ENCODE measurements around the gene AEBP1.

Gene AEBP1

DNA sequence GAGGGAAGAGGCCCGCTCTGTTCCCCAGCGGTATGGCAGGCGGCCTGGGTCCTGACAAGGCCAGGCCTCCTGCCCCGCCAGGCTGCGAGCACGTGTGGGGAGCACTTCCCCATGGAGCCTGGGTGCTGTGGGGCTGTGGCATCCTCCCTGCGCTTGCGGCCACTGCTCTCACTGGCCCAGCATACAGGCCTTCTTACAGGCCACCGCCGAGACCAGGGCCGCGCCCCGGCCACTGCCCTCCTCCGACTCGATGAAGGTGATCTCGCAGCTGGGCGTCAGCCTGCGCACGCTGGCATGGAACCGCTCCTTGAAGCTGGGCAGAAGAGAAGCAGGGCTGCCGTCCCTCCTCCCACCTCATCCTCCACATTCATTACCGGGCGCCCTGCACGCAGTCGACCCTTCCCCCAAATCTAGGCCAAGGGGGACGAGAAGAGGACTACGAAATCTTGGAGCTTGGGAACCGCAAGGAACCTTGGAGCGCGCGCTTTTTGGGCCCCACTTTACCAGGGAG is 40.9 kb downstream of the AEBP1 start:
- no peak for DNase-seq

DNA sequence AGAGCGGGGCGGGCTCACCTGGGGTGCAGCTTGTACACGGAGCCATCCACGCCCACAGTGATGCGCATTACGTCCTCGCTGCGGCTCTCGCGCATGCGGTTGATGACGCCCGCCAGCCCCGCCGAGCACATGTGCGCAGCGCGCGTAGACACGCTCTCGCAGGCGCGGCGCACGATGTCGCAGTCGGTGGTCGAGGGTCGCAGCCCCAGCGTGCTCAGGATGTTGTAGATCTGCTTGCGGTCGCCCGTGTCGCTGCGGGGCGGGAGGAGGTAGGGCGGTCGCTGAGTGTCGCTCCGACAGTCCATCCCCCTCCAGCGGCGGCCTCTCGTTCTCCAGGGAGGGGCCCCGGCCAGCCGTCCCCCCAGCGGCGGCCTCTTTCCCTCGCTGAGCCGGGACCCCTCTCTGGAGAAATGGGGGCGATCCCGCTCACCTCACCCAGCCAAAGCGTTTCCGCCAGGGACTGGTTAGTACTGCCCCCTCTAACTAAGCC is 41.4 kb downstream of the AEBP1 start:
- DNase-seq = no peak

DNA sequence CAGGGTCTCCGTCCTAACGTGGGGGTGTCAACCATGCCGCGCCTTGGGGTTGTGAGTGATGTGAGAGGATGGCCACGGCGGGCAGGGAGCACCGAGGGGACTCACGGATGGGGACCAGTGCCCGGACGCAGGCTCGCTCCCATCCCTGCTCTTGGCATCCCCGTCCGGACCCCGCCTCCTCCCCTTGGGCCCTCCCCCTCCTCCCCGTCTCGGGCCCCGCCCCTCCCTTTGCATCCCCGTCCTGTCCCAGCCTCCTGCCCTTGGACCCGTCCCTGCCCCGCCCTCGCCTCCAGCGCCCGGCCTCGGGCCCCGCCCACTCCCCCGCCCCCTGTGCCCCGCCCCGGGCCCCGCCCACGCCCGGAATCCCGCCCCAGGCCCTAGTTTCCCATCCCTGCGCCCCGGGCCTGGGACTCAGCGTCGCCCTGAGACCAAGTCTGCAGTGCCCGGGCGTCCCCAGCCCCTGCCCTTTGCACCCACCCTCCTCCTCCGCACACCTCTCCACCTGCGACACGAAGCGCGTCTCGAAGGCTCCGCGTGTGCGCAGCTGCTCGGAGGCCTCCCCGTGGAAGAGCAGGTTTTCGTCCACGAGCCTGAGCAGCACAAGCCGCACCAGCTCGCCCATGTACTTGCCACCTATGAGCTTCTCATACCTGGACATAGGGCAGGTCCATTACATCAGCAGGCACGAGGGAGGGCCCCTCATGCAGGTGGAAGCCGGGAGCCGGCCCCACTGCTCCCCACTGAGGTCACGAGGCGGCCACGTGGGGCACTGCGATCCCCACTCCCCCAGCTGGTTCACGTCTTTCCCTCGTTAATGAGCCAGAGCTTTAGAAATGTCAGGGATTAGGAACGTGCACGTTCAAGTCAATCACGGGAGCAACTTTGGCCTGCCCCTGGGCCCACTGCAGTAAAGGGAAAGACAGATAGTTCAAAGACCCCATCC is 42.1 kb downstream of the AEBP1 start:
- DNase-seq = no peak

DNA sequence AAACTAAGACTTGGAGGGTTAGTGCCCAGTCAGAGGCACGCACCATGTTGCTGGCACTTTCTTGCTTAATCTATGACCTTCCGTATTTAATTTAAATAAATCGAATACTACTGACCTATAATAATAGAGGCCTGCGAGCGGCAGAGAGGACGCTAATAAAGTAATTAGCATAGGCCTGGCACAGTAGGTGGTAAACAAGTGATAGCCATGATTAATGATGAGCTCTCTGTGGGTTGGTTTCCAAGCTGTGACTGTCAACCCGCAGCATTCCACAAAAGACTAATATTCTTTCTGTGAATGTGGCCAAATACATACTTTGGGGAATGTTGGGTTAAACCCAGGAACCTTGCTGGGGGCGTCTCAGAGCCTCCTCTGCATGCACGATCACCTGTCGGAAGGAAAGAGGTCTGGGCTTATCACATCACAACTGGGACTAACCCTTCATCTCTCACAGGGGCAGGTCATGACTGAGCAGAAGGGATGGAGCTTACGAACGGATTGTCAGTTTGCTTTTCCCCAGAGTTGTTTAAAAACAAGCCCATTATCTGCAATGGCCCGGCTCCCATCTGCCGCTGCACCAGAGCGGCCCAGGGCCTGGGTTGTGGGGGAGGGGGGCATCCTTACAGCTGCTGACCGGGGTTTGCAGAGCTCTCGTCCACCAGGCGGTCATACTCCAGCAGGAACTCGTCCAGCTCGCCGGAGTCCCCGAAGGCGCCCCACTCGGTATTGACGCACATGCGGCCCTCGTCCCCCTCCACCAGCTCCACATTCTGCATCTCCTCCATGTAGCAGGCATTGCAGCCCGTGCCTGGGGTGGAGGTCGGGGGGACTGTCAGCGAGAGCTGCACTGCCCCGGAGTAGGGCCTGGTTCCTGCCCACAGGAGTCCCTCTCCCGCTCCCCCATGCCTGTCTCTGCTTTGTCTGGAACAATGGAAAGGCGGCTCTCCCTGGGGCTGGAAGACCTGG is 43.2 kb downstream of the AEBP1 start:
- no peak for DNase-seq

DNA sequence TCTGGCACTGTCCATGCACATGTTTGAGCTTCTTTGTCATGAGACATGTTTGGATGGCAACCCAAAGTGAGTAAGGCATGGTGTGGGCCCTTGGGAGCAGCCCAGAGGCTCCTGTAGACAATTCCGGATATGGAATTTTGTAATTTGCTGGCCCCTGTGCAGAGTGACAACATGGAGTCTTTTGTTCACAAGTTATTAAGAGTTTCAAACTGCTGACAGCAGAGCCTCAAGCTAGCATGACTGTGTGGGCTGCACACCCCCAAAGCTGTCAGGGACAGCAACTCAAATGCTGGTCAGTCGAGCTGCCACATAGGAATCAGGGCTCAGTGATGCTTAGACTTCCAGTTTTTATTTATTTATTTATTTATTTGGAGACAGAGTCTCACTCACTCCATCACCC is 44.0 kb downstream of the AEBP1 start:
- DNase-seq = no peak

DNA sequence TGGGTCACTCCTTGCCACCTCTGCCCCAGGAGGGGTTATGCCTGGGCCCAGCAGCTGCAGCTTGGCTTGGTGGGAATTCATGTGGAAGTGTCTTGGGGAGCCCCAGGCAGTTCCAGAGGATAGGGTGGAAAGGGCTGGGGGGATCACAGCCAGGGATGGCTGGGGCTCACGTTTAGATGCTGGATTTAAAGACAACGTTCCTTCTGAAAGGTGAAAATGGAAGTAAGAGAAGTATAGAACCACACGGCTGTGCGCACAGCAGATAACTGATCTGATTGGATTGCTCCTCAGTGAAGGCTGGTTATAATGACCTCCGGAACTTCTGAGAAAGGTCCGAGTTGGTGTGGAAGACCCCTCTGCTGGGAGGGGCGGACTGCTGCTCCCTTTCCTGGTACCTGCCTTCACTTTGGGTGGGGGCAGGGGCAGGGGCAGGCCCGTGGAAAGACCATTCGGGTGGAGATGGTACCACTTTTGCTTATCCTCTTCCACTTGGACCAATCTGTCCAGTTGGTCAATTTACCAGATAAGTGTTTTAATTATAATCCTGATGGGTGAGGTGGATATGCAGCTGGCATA is 44.9 kb downstream of the AEBP1 start:
- no peak for DNase-seq

DNA sequence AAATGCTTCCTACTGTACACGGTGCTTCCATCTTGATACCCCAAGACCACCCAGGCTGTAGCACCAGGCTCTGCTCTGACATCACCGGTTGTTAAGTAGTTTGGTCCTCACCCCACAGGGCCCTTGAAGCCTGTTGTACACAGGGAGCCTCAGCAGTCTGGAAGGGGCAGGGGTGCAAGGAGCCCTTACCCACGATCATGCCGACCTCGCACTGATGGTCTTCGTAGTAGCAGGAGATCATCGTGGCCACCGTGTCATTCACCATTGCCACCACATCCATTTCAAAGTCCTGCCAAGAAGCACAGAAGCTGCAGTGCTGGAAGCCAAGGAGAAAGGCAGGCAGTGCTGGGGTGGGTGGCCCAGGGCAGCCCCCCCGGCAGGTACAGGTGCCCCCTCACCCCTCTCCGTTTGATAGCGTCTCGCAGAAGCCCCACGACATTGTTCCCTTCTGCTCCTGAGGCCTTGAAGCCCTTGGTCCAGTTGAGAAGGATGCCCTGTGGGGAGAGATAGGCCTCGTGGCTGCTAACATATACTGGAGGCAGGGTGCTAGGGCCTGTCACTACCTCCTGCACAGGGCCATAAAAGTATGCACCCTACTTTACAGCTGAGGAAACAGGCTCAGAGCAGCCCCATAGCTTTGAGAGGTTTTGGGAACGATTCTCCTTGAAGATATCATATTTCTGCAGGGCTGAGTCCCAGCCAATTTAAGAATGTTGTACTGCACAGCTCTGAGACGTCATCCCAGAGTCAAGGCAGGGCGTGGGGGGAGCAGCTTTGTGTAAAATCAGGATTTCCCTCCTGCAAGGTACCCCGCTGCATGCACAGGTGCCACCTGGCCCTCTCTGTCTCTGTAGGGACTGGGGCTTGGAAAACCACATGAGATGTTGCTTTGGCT is 45.7 kb downstream of the AEBP1 start:
- DNase-seq = no peak

DNA sequence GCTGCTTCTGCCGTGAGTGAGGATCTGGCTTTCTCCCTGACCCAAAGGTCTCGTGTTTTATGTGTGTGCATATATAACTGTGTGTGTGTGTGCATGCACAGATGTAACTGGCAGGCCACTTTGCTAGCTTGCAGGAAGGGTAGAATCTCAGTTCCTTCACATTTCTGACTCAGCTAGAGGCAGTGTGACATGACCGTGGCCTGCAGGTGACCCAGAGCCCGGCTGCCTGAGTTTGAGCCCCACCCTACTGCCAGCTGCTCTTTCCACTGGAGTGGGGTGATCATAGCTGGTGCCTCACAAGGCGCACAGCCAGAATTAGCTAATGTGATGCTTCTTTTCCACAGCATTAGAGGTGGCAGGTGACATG is 46.3 kb downstream of the AEBP1 start:
- no peak for DNase-seq

DNA sequence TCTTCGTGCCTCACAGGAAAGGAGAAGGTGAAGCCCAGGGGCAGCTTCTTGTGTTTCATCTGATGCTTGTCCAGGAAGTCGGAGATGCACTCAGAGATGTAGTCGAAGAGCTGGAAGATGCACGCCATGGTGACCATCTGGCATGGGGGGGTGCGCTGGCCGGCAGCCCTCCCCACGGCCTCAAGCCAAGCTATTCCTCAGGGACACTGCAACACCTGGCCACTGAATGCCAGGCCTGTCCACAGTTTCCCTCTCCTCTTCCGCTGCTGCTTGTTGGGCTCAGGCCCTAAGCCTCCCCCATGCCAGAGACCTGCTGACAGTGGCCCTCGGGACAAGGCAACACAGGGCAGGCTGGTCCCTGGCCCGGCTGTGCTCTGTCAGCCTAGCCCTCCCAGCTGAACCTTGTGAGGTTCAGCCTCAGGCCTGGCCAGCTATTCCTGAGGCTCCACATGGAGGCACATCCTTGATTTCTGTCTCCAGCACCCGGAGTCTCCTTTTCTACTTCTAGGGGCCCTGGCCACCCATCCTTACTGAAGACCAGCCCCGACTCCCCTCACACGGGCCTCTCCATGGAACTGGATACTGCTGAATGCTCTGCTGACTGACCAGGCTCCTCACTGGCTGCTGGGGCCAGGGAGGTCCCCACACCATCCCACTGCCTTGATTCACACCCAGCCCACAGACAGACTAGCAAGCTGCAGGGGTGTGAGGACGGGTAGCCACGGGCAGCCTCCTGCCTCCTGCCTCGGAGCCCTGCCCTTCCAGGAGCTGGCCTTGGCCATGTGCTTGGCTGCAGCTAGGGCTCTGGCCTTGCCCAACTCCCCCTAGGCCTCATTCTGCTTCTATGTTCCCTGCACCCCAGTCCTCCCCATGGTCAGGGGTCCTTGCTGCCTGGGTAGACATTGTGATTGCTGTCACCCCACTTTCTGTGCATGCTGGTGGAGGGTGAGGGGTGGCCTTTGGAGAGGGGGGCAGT is 47.1 kb downstream of the AEBP1 start:
- no peak for DNase-seq

DNA sequence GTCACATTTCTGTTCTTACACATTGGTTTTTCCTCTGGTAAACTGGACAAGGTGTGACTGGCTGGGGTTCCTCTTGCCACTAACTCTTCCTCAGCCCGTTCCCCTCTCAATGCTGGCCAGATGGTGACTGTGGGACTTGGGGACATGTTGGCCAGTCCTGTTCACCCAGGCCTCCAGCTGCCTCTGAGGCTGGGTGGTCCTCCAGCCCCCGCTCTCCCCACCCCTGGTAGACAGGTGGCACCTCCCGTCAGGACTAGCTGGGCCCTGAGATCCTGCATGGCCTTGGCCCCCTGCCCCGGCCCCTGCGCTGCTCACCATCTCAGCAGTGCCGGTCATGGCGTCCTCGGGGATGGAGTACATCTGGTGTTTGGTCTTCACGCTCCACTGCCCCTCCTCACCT is 47.8 kb downstream of the AEBP1 start:
- DNase-seq = no peak

DNA sequence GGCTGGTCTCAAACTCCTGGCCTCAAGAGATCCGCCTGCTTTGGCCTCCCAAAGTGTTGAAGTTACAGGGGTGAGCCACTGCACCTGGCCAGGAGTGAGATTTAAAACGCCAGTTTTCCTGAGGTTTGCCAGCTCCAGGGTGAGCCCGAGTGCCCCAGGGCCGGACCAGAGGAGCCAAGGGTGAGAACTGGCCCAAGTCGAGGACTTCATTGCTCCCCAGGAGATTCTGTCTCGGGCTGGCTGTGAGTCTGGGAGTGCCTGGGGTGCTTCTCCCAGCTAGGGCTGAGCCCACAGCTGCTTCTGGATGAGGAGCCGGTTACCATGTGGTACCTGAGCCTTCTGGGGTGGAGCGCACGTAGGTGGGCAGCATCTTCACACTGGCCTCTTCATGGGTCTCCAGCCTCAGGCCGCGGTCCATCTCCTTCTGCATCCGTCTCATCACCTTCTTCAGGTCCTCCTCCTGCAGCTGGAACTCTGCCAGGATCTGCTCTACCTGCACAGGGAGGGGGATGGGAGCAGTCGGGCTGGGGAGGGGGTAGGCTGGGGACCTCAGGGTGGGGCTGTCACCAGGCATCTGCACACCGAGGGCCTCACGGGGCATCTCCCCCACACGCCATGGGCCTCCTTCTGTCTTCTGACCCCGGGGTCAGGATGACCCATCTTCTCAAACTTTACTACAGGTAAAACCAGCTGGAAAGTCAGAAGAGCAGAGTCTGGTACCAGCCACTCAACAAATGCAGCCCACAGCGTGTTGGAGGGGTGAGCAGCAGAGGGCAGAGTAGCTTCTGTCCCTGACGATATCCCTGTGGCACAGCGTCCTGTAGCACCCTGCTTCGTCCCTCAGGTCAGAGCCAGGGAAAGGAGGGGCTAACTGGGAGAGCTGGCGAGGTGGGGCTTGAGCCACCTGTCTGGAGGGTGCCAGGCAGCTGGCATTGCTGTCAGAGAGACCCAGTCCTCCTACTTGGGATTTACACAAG is 49.1 kb downstream of the AEBP1 start:
- no peak for DNase-seq

DNA sequence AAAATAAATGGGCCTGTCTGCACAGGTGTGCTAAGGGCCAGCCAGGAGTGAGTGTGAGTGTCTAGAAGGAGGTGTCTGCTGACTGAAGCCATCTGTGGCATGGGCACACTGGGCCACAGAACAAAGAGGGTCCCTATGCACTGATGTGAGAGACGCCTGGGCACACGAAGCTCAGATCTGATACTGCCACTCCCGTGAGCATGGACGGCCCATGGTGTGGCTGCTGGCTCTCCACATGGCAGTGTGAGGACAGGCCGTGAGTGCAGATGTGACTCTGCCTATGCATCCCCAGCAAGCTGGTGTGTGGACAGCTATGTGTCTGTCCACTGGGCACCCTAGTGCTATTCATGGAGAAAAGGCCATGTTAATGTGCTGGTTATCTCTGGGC is 49.8 kb downstream of the AEBP1 start:
- no peak for DNase-seq

DNA sequence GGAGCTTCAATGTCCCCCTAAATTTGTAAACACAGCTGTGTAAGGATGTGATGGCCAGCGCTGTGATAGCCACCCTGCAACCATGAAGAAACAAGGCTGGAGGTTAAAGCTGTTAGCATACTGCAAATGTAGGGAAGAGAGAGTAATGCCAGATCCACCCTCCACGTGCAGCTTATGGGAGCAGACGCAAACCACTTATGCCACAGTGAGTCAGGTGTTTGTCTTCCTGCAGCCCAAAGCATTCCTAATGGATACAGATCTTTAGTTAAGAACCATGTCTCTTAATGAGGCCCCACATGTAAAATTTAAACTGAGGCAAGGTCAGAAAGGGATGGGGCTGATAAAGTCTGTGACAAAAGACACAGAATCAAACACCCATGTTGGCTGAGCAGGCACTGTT is 50.6 kb downstream of the AEBP1 start:
- no peak for DNase-seq

DNA sequence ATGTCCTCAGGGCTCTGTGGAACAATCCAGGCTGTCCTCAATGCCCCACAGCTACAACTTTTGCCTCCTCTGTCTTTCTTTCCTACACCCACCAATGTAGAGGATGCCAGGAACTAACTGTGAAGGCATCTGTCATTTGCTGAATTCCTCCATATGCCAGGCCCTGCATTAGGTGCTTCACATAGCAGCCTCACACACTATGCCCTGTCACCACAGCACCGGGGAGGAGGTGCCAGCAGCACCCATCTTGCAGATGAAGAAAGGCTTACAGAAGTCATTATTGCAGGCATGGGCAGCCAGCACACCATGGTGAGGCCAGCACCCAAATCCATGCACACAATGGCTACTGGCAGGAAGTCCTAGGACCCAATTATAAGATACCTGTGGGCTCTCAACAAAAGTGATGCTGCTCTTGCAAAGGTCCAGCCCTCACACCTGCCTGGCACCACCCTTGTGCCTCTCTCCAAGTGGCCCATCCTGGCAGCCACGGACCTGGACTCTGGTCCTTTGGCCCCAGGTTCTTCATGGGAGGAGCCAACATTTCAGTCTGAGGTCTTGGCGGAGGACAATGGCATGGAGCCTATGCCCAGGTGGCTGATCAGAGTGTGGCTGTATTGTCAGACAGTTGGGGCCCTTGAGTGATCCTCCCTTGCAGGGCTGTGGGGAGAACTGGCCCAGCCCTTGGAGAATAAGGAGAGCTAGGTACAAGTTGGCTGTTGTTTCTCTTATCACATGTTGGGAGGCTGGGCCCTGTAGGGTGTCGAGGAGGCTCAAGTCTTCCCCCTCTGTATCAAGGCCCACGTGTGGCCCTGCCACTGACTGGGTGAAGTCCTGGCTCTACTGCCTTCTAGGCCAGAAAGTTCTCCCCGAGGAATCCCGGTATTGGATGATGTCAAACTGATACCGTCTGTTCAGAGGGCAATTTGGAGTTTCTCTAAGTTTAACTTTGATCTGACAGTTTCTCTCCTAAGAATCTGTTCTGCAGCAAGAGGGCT is 51.3 kb downstream of the AEBP1 start:
- DNase-seq = no peak

DNA sequence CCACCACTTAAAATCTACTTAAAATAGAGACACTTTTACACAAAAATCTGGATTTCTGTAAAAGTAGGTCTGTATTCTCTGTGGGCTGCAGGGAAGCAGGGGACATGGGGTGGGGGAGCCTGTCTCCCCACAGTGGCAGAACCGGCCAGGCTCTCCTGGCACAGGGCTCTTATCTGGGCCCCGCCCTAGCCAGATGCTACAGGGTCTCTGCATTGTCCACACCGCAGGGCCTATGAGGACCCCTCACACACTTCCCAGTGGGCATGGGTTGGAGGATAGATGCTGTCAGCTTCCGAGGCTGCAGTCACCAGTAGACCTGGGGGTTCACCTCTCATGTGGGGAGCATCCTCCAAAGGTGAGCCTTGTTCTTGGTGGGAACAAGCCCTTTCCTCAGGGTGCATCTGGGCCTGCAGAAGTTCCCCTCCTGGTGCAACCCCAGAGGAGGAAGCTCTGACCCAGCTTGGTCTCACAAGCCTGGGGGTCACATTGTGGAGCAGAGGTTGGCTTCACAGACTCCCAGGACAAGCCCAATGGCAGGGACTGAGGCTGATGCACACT is 52.4 kb downstream of the AEBP1 start:
- no peak for DNase-seq

DNA sequence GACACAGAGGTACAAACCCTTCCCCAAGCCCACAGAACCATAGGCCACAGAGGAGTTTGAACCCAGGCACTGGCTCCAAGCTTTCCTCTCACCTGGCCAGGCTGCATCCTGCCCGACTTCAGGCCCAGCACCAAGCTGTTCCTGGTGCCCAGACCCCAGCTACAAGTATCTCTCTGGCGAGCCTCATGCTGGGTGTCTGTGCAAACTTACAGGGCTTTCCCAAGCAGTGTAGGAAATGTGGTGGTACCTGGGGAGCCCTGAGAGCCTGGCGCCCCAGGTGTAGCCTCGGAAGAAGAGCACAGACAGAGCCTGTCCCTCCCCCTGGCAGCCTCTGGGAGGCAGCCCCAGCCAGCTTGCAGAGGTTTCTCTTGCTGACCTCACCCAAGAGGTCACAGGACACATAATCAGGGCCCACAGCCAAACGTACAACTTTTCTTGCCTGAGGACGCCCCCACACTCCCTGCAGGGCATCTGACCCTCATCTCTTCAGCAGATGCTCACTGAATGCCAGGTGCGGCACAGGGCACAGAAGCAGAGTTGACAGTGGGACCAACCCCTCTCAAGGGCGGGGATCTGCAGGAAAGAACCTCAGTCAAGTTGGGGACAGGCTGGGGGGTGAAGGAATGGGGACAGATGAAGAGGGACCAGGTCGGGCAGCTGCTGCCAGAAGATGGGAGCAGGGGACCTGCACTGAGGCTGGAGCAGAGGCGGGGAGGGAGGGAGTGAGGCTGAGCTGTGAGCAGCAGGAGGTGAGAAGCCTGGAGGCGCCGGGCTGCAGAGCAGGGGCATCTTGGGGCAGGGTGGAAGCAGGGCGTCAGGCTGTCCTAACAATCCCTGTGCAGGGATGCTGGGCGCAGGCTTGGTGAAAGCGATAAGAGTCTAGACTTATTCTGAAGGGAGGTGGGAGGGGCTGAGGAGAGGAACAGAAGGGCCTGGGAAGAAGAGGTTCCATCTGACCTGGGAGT is 53.3 kb downstream of the AEBP1 start:
- DNase-seq = no peak
